GM12872 (cell line): Measurements from ENCODE around the gene RUVBL1.

ENCODE experiments used
- CTCF ChIP-seq: IDR thresholded peaks from 3 replicates; pipeline ENCODE4 v1.5.1; 2011; ENCODE audit warnings: low read depth, mild to moderate bottlenecking, low read length, moderate library complexity; ENCODE audit not compliant: insufficient read depth

The RUVBL1 gene

DNA sequence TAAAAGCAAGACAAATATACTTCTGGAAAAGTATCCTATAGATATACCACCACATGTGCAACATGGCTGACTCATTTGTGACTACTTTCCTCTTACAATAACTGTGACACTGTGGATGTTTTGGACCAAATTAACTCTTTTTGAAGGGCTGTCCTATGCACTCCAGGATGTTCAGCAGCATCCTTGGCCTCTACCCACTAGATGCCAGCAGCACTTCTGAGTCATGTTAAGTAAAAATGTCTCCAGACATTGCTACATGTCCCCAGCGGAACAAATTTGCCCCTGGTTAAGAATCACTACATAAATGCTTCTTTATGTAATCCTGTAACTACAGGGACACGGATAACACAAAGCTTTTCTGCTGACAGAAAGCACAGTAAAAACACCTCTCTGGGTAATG is 32.0 kb downstream of the RUVBL1 start:
- TF ChIP-seq CTCF, result no peak

DNA sequence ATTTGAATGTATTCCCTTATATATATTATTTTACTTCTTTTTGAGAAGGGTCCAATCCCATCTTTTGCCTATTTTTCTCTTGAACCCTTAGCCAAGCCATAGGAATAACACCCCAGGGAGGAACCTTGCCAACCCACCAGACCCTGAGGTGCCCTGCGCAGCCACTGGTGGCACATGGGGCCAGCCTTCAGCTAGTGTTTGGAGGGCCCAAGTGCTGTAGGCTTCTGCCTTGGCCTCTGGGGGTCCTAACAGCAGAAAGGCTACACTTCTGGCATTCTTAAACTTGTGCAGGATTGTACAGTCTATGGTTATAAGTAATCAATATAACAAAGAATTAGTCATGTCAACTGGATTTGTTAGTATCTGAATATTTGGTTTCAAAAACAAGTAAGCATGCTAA is 34.5 kb downstream of the RUVBL1 start:
- TF ChIP-seq CTCF, result no peak

GRCh38 chr3:128084675-128085021 is 39.0 kb downstream of the RUVBL1 start:
- TF ChIP-seq CTCF, result no peak

DNA sequence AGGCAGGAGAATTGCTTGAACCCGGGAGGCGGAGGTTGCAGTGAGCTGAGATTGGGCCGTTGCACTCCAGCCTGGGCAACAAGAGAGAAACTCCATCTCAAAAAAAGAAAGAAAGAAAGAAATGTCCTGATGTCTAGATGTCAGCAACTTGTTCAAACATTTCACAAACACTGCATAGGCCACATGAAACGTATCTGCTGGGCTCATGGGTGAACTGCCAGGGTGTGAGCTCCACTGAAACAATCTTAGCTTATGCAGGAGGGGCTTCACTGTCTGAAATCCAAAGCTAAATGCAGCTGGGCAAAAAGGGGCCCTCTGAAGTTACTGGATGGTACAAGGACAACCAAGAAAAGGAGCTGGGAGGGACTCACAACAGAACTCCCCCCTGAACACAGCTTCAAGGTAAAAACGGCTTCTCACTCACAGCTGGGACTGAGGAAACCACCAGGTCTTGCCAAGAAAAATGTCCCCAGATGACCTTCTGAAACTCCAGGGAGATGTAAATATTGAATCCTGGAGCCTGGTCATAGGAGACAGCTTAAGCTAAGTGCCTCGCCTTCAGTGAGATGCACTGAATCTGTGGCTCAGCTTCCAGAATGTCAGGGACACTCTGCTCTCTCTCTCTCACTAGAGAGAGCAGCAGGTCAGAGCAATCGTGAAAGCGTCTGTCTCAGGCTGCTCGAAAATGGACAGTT is 39.5 kb downstream of the RUVBL1 start:
- TF ChIP-seq CTCF, result no peak

DNA sequence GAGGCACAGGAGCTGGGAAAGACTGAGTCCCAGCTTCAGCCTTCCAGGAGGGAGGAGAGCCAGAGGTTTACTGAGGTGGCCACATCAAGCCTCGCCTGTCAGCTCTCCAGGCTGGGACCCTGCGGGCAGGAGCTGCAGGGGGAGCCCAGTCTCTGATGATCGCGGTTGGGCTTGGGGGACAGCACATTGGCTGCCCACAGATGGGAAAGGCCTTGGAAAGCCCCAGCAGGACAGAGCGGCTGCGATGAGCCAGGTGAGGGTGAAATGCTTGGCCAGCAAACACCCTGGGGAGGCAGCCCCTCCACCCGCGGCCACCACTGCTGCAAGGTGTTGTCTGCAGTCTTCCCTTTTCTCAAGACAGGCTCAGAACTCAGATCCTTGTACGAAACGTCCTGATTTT is 40.2 kb downstream of the RUVBL1 start:
- TF ChIP-seq CTCF, result no peak

- TF ChIP-seq CTCF, result no peak
These were observed 41.1 kb downstream of the RUVBL1 start for GRCh38 chr3:128082546-128082945.

DNA sequence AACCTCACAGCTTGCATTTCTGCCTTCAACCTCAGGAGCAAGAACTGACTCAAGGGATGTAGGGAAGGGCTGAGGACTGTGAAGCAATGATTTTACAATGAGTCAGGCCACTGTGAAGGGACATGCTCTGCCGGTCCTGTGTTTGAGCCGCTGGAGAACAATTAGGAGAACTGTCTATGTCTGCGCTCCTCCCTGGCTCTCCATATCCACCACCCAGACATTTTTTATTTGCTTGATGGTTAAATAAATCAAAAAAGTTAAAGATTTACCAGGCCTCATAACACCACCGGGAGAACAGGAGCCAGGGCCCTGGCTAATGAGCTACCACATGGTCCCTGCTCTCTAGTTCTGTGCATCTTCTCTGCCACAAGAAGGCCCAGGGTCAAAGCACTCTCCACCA is 41.8 kb downstream of the RUVBL1 start:
- TF ChIP-seq CTCF, result no peak

- no peak for TF ChIP-seq CTCF
These were observed 42.4 kb downstream of the RUVBL1 start for GRCh38 chr3:128081226-128081625.
